Measurements from ENCODE around the gene TUB.

DNA sequence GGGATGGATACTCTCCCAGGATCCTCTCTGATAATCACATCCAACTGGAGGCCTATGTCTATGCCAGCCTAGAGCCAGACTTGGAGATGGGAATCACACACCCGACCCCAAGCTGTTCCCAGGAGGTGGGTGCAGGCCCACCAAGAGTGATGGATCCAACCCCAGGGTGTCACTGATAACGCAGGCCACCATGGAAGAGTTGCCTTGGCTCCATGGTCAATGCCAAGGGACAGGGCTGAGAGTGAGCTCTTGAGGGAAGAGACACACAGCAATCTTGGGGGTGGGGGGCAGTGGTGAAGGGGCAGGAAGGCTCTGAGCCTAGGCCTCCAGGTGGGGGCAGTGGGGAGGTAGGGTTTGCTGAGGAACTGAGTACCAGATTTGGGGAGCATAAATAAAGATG, 16.9 kb downstream of the TUB start:
- no peak for TF ChIP-seq POLR2AphosphoS5 (IDR thresholded peaks at IDR 0.05)
- TF ChIP-seq, protein P1, sequence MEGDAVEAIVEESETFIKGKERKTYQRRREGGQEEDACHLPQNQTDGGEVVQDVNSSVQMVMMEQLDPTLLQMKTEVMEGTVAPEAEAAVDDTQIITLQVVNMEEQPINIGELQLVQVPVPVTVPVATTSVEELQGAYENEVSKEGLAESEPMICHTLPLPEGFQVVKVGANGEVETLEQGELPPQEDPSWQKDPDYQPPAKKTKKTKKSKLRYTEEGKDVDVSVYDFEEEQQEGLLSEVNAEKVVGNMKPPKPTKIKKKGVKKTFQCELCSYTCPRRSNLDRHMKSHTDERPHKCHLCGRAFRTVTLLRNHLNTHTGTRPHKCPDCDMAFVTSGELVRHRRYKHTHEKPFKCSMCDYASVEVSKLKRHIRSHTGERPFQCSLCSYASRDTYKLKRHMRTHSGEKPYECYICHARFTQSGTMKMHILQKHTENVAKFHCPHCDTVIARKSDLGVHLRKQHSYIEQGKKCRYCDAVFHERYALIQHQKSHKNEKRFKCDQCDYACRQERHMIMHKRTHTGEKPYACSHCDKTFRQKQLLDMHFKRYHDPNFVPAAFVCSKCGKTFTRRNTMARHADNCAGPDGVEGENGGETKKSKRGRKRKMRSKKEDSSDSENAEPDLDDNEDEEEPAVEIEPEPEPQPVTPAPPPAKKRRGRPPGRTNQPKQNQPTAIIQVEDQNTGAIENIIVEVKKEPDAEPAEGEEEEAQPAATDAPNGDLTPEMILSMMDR (IDR thresholded peaks at IDR 0.05) = no peak

Measured in prostate gland (tissue), 2 donors.